HepG2 (cell line): ENCODE results near the gene GMFB. TPM values are rescaled to one million over a fixed set of nuclear protein-coding genes. Genes with fewer than 3 reads are reported as not detected.

Source experiments
- ARNT2 ChIP-seq: sonication (generic); formaldehyde crosslinking; IDR thresholded peaks from 2 replicates; pipeline ENCODE4 v1.8.0; 2022; ENCODE audit warnings: mild to moderate bottlenecking, low read depth, missing genetic modification reagents, moderate library complexity
- ELF4 ChIP-seq: sonication (generic); formaldehyde crosslinking; IDR thresholded peaks from 2 replicates; pipeline ENCODE4 v1.5.0; 2020; ENCODE audit warnings: missing genetic modification reagents, mild to moderate bottlenecking, moderate library complexity, borderline replicate concordance
- JDP2 ChIP-seq: sonication (generic); formaldehyde crosslinking; IDR thresholded peaks from 2 replicates; pipeline ENCODE4 v1.8.1; 2022; ENCODE audit warnings: missing genetic modification reagents, borderline replicate concordance
- KDM5B ChIP-seq: sonication (generic); formaldehyde crosslinking; IDR thresholded peaks from 2 replicates; pipeline ENCODE4 v1.4.0; 2020; ENCODE audit warnings: missing genetic modification reagents, mild to moderate bottlenecking, borderline replicate concordance
- MAFF ChIP-seq: IDR thresholded peaks from 2 replicates; pipeline ENCODE4 v1.6.1; 2011; ENCODE audit warnings: low read depth, low read length, improper control_type of control experiment
- MYC ChIP-seq: sonication (generic); formaldehyde crosslinking; IDR thresholded peaks from 2 replicates; pipeline ENCODE4 v1.9.0; 2021; ENCODE audit warnings: missing genetic modification reagents, borderline replicate concordance
- NFE2L1 ChIP-seq: sonication (generic); formaldehyde crosslinking; IDR thresholded peaks from 2 replicates; pipeline ENCODE4 v1.4.0; 2020; ENCODE audit warnings: missing genetic modification reagents, mild to moderate bottlenecking, borderline replicate concordance
- NFKBIZ ChIP-seq: IDR thresholded peaks from 2 replicates; pipeline ENCODE4 v1.6.1; 2018; ENCODE audit warnings: missing genetic modification reagents, missing compliant biosample characterization
- PITX1 ChIP-seq: sonication (generic); formaldehyde crosslinking; IDR thresholded peaks from 2 replicates; pipeline ENCODE4 v1.5.1; 2020; ENCODE audit warnings: mild to moderate bottlenecking, missing genetic modification reagents
- REPIN1 ChIP-seq: sonication (generic); formaldehyde crosslinking; IDR thresholded peaks from 2 replicates; pipeline ENCODE4 v1.8.0; 2022; ENCODE audit warnings: missing genetic modification reagents, low read depth, mild to moderate bottlenecking, borderline replicate concordance
- SOX5 ChIP-seq: IDR thresholded peaks from 2 replicates; pipeline ENCODE4 v1.6.1; 2016; ENCODE audit warnings: borderline replicate concordance
- TOE1 ChIP-seq: sonication (generic); formaldehyde crosslinking; IDR thresholded peaks from 2 replicates; pipeline ENCODE4 v1.4.0; 2020; ENCODE audit warnings: mild to moderate bottlenecking, missing genetic modification reagents
- U2AF1 ChIP-seq: fragments of 200-400 bp; formaldehyde crosslinking; optimal IDR thresholded peaks from 2 replicates; pipeline ENCODE3; 2017; ENCODE audit warnings: mild to moderate bottlenecking, low read depth, low read length
- XBP1 ChIP-seq: sonication (generic); formaldehyde crosslinking; IDR thresholded peaks from 2 replicates; pipeline ENCODE4 v1.5.0; 2020; ENCODE audit warnings: missing genetic modification reagents
- ZNF260 ChIP-seq: sonication (generic); formaldehyde crosslinking; IDR thresholded peaks from 2 replicates; pipeline ENCODE4 v1.4.0; 2020; ENCODE audit warnings: missing genetic modification reagents, low read depth, mild to moderate bottlenecking, borderline replicate concordance
- ZNF335 ChIP-seq: sonication (generic); formaldehyde crosslinking; IDR thresholded peaks from 2 replicates; pipeline ENCODE4 v1.4.0; 2020; ENCODE audit warnings: missing genetic modification reagents
- ZNF83 ChIP-seq: sonication (generic); formaldehyde crosslinking; IDR thresholded peaks from 2 replicates; pipeline ENCODE4 v1.4.0; 2020; ENCODE audit warnings: missing genetic modification reagents, mild to moderate bottlenecking, borderline replicate concordance
- ZSCAN21 ChIP-seq: sonication (generic); formaldehyde crosslinking; IDR thresholded peaks from 2 replicates; pipeline ENCODE4 v1.8.0; 2022; ENCODE audit warnings: mild to moderate bottlenecking, missing genetic modification reagents, moderate library complexity, borderline replicate concordance
- polyA plus RNA-seq, 8 experiments: library from polyadenylated mRNA; depleted of rRNA in 3 of 8; stranded (reverse) in 7 of 8; unstranded in 1 of 8; fragments of >200 nt; fragmentation: Illumina TruSeq in 4 of 8; extraction: Trizol in 4 of 8; gene quantifications; 2 replicates each; pipeline versions ENCODE4 v1.2.1 to v1.2.3, GENCODE V29; 2011 to 2016; ENCODE audit warnings: low read depth in 4 of 8, missing spikeins in 1 of 8, mixed read lengths in 1 of 8; ENCODE audit not compliant: insufficient read depth in 1 of 8
- total RNA-seq, 5 experiments: library from RNA; depleted of rRNA; stranded (reverse); fragments of >200 nt; fragmentation: Illumina TruSeq; extraction: Trizol; gene quantifications; 2 replicates each; pipeline ENCODE4 v1.2.3, GENCODE V29; 2016; ENCODE audit warnings: low read depth in 1 of 5
- TF ChIP-seq, protein P1 (sequence below): sonication (generic); formaldehyde crosslinking; IDR thresholded peaks from 2 replicates; pipeline ENCODE4 v1.4.0; 2020; ENCODE audit warnings: mild to moderate bottlenecking, missing genetic modification reagents
- TF ChIP-seq, protein P2 (sequence below): sonication (generic); formaldehyde crosslinking; IDR thresholded peaks from 2 replicates; pipeline ENCODE4 v1.5.1; 2020; ENCODE audit warnings: mild to moderate bottlenecking, missing genetic modification reagents, borderline replicate concordance
- TF ChIP-seq, protein P3 (sequence below): sonication (generic); formaldehyde crosslinking; conservative IDR thresholded peaks from 2 replicates; pipeline ENCODE4 v1.8.0; 2022; ENCODE audit warnings: mild to moderate bottlenecking, moderate library complexity, missing genetic modification reagents
- TF ChIP-seq, protein P4 (sequence below): IDR thresholded peaks from 2 replicates; pipeline ENCODE4 v1.6.1; 2016; ENCODE audit warnings: missing compliant biosample characterization, missing genetic modification reagents, borderline replicate concordance
- TF ChIP-seq, protein P5 (sequence below): sonication (generic); formaldehyde crosslinking; IDR thresholded peaks from 2 replicates; pipeline ENCODE4 v1.4.0; 2020; ENCODE audit warnings: mild to moderate bottlenecking, low read depth, missing genetic modification reagents

Gene GMFB
- total and polyA plus RNA-seq, 2 of the 13 experiments (the other 11 are each of a cell fraction or from before 2014, with no cell fraction given) = 17.3 to 68.2 TPM

DNA sequence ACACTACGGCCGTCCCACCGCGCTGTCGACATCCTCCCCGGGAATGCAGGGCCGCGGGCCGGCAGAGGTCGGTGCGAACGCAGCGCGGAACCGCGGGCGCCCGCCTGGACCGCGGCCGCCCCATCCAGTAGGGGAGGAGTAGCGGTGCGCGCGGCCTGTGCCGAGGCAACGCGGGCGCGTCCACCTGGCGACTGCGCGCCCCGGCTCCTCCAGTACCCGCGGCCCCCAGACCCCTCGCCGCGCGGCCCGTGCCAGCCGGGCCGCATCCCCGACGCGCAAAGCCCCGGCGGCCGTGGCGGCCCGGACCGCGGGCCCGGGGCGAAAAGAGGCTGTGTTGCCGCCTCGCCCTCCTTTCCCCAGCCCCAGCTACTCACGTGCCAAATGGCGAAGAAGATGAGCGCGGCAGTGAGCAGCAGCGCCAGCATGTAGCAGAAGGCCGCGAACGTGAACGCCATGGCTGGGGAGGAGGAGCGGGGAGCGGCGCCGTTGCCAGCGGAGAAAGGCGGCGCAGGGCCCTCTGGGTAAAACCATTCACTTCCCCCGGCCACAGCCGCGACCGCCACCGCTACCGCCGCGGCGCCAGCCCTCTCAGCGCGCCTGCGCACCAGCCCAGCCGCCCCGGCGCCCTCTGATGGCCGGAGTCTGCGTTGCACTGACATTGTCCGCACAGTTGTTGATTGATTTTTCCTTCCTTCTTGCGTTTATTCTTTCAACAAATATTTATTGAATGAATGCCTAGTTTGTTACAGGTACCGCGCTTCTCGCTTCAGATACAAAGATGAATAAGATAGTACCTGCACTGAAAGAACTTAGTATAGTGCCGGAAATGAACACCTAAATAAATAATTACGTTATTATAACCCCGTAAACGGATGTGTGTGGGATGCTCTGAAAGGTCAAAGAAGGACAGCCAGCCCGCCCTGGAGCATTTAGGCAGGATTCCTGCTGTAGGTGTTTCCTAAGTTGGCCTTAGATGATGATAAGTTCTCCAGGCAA is 47.6 kb downstream of the GMFB start, which contains the start of gene CNIH1 (continued):
- TF ChIP-seq, protein P1, sequence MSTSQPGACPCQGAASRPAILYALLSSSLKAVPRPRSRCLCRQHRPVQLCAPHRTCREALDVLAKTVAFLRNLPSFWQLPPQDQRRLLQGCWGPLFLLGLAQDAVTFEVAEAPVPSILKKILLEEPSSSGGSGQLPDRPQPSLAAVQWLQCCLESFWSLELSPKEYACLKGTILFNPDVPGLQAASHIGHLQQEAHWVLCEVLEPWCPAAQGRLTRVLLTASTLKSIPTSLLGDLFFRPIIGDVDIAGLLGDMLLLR (CRISPR knock-in tag) = peak; percentile 60; the same call in 1 of the 2 replicates
- TF ChIP-seq, protein P2, sequence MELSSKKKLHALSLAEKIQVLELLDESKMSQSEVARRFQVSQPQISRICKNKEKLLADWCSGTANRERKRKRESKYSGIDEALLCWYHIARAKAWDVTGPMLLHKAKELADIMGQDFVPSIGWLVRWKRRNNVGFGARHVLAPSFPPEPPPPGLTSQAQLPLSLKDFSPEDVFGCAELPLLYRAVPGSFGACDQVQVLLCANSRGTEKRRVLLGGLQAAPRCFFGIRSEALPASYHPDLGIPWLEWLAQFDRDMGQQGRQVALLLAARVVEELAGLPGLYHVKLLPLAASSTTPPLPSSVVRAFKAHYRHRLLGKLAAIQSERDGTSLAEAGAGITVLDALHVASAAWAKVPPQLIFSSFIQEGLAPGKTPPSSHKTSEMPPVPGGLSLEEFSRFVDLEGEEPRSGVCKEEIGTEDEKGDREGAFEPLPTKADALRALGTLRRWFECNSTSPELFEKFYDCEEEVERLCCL (CRISPR knock-in tag) = no peak
- no peak for TF ChIP-seq NFE2L1
- TF ChIP-seq XBP1 (CRISPR knock-in tag) = no peak
- no peak for TF ChIP-seq ELF4 (CRISPR knock-in tag)
- TF ChIP-seq JDP2 = peak; percentile 37; the same call in 1 of the 2 replicates
- peak; percentile 82 for TF ChIP-seq ZSCAN21 (CRISPR knock-in tag)
- peak; percentile 63; the same call in 1 of the 2 replicates for TF ChIP-seq MYC
- TF ChIP-seq SOX5 (CRISPR knock-in tag) = peak; percentile 58; the same call in 1 of the 2 replicates
- TF ChIP-seq U2AF1 = no peak
- TF ChIP-seq, protein P3, sequence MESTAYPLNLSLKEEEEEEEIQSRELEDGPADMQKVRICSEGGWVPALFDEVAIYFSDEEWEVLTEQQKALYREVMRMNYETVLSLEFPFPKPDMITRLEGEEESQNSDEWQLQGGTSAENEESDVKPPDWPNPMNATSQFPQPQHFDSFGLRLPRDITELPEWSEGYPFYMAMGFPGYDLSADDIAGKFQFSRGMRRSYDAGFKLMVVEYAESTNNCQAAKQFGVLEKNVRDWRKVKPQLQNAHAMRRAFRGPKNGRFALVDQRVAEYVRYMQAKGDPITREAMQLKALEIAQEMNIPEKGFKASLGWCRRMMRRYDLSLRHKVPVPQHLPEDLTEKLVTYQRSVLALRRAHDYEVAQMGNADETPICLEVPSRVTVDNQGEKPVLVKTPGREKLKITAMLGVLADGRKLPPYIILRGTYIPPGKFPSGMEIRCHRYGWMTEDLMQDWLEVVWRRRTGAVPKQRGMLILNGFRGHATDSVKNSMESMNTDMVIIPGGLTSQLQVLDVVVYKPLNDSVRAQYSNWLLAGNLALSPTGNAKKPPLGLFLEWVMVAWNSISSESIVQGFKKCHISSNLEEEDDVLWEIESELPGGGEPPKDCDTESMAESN = peak; percentile 79
- TF ChIP-seq, protein P4, sequence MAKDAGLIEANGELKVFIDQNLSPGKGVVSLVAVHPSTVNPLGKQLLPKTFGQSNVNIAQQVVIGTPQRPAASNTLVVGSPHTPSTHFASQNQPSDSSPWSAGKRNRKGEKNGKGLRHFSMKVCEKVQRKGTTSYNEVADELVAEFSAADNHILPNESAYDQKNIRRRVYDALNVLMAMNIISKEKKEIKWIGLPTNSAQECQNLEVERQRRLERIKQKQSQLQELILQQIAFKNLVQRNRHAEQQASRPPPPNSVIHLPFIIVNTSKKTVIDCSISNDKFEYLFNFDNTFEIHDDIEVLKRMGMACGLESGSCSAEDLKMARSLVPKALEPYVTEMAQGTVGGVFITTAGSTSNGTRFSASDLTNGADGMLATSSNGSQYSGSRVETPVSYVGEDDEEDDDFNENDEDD (CRISPR knock-in tag) = peak; percentile 59; the same call in 1 of the 2 replicates
- TF ChIP-seq TOE1 (CRISPR knock-in tag) = no peak
- peak; percentile 53; the same call in 1 of the 2 replicates for TF ChIP-seq ARNT2 (CRISPR knock-in tag)
- TF ChIP-seq NFKBIZ = no peak
- no peak for TF ChIP-seq ZNF83 (CRISPR knock-in tag)
- no peak for TF ChIP-seq REPIN1 (CRISPR knock-in tag)
- no peak for TF ChIP-seq ZNF260 (CRISPR knock-in tag)
- TF ChIP-seq KDM5B = peak; percentile 67; the same call in 1 of the 2 replicates
- 0 out of 2 replicates have a peak, but pooled peaks have one; percentile 24 for TF ChIP-seq PITX1 (CRISPR knock-in tag)
- TF ChIP-seq MAFF = no peak
- no peak for TF ChIP-seq ZNF335
- TF ChIP-seq, protein P5, sequence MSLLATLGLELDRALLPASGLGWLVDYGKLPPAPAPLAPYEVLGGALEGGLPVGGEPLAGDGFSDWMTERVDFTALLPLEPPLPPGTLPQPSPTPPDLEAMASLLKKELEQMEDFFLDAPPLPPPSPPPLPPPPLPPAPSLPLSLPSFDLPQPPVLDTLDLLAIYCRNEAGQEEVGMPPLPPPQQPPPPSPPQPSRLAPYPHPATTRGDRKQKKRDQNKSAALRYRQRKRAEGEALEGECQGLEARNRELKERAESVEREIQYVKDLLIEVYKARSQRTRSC (CRISPR knock-in tag) = no peak
